Loucy (cell line): ENCODE data around the gene BCHE.

Experiments used
- H2AFZ ChIP-seq: fragments of 200-600 bp; sonication (generic); 2 replicates; pipeline ENCODE4 v1.6.0; 2016; ENCODE audit warnings: antibody characterized with exemption, mild to moderate bottlenecking, low read length, moderate library complexity
- H3F3A ChIP-seq: fragments of 200-600 bp; 2 replicates; pipeline ENCODE4 v1.6.0; 2016; ENCODE audit warnings: antibody characterized with exemption, low read depth, mild to moderate bottlenecking
- H3K27me3 ChIP-seq: fragments of 200-600 bp; sonication (generic); 2 replicates; pipeline ENCODE4 v1.6.1; 2014; ENCODE audit warnings: low read length, mild to moderate bottlenecking; ENCODE audit not compliant: insufficient read depth, poor library complexity, severe bottlenecking
- H3K36me3 ChIP-seq: fragments of 200-600 bp; sonication (generic); 2 replicates; pipeline ENCODE4 v1.6.1; 2016; ENCODE audit warnings: low read length; ENCODE audit not compliant: insufficient read depth
- H3K4me1 ChIP-seq: fragments of 200-600 bp; sonication (generic); 2 replicates; pipeline ENCODE4 v1.5.1; 2014; ENCODE audit warnings: low read length, mild to moderate bottlenecking; ENCODE audit not compliant: insufficient read depth, poor library complexity, severe bottlenecking
- H3K4me2 ChIP-seq: fragments of 200-600 bp; sonication (generic); 2 replicates; pipeline ENCODE4 v1.6.0; 2014; ENCODE audit warnings: antibody characterized with exemption, low read length, low read depth, mild to moderate bottlenecking; ENCODE audit not compliant: poor library complexity, severe bottlenecking
- H3K4me3 ChIP-seq: fragments of 200-600 bp; sonication (generic); 2 replicates; pipeline ENCODE4 v1.5.1; 2014; ENCODE audit warnings: low read length, mild to moderate bottlenecking, mixed read lengths; ENCODE audit not compliant: poor library complexity, severe bottlenecking
- H3K79me2 ChIP-seq: fragments of 200-600 bp; sonication (generic); 2 replicates; pipeline ENCODE4 v1.6.1; 2014; ENCODE audit warnings: low read length; ENCODE audit not compliant: insufficient read depth
- H3K9ac ChIP-seq: fragments of 200-600 bp; sonication (generic); 2 replicates; pipeline ENCODE4 v1.6.0; 2014; ENCODE audit warnings: mild to moderate bottlenecking, low read depth, low read length, moderate library complexity; ENCODE audit not compliant: poor library complexity, severe bottlenecking
- H3K9me2 ChIP-seq: fragments of 200-600 bp; sonication (generic); replicated peaks from 2 replicates; pipeline ENCODE4 v1.6.1; 2016; ENCODE audit warnings: low read depth, low read length, mixed read lengths
- H3K9me3 ChIP-seq: fragments of 200-600 bp; sonication (generic); 2 replicates; pipeline ENCODE4 v1.6.1; 2014; ENCODE audit warnings: mild to moderate bottlenecking, antibody characterized with exemption, low read length, low read depth; ENCODE audit not compliant: insufficient read depth
- H4K20me1 ChIP-seq: fragments of 200-600 bp; sonication (generic); 2 replicates; pipeline ENCODE4 v1.6.0; 2014; ENCODE audit warnings: antibody characterized with exemption, low read length, mild to moderate bottlenecking; ENCODE audit not compliant: insufficient read depth, poor library complexity, severe bottlenecking
- CTCF ChIP-seq: fragments of 200-600 bp; sonication (generic); conservative IDR thresholded peaks from 2 replicates; pipeline ENCODE4 v1.5.1; 2014; ENCODE audit warnings: mild to moderate bottlenecking, antibody characterized with exemption, low read length
- EZH2phosphoT487 ChIP-seq: fragments of 200-600 bp; IDR thresholded peaks from 2 replicates; pipeline ENCODE4 v1.6.1; 2018; ENCODE audit warnings: antibody characterized with exemption, mild to moderate bottlenecking, moderate library complexity, borderline replicate concordance

BCHE gene

DNA sequence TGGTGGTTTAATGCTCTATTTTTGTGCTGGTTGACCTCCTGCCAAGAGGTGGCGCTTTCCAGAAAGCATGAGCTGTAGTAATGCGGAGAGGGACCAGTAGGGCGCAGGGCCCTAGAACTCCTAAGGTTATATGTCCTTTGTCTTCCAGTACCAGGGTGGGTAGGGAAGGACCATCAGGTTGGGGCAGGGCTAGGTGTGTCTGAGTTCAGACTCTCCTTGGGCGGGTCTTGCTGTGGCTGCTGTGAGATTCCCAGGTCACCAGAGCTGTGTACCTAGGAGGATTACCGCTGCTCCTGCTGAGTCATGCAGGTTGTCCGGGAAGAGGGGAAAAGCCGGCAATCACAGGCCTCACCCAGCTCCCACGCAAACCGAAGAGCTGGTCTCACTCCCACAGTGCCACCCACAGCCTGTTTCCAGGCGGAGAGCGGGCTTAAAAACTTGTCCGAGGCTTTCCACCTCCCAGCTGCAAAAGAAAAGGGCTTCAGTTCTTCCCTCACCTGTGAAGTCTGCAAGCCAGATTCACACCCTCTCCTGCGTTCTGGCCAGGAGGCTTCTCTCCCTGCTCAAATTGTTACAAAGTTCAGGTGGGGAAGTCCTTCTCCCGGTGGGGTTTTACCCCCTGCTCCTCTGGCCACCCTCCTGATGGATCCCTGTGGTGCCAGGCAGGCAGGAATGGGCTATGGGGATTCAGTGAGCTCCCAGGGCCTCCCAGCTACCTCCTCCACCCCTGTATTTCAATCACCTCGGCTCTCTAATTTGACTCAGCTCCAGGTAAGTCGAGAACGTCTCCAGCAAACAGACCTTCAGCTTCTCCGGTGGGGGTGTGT lies 37.7 kb upstream of the BCHE start:
- Histone ChIP-seq H3K36me3 (no peaks in the 10 kb centered on the region), H3K4me2 (no peak overlapping the region), H3K4me1 (no peaks in the 10 kb centered on the region), H3K9me2 (no peaks in the 10 kb centered on the region), H4K20me1 (no peaks in the 10 kb centered on the region), H3K27me3 (no peaks in the 10 kb centered on the region), H2AFZ (no peak overlapping the region), H3K4me3 (no peak overlapping the region), H3K9ac (no peak overlapping the region), H3K9me3 (no peaks in the 10 kb centered on the region), H3K79me2 (no peaks in the 10 kb centered on the region), H3F3A (no peaks in the 10 kb centered on the region)
- TF ChIP-seq EZH2phosphoT487: no peak
- no peak for TF ChIP-seq CTCF

- Histone ChIP-seq H4K20me1 (no peaks in the 10 kb centered on the region), H3K4me3 (no peak overlapping the region), H2AFZ (no peak overlapping the region), H3F3A (no peaks in the 10 kb centered on the region), H3K27me3 (no peaks in the 10 kb centered on the region), H3K9me2 (no peaks in the 10 kb centered on the region), H3K9me3 (no peaks in the 10 kb centered on the region), H3K4me1 (no peaks in the 10 kb centered on the region), H3K36me3 (no peaks in the 10 kb centered on the region), H3K79me2 (no peaks in the 10 kb centered on the region), H3K4me2 (no peak overlapping the region), H3K9ac (no peak overlapping the region)
- TF ChIP-seq EZH2phosphoT487 (no peak), CTCF (no peak)
Observed at GRCh38 chr3:165868088-165868487, 30.9 kb upstream of the BCHE start.

GRCh38 chr3:165859061-165859460 lies 21.8 kb upstream of the BCHE start:
- TF ChIP-seq CTCF: no peak
- no peak for TF ChIP-seq EZH2phosphoT487
- Histone ChIP-seq H3F3A (no peaks in the 10 kb centered on the region), H3K36me3 (no peaks in the 10 kb centered on the region), H3K4me3 (no peak overlapping the region), H3K79me2 (no peaks in the 10 kb centered on the region), H3K27me3 (no peaks in the 10 kb centered on the region), H2AFZ (no peak overlapping the region), H3K9me2 (no peaks in the 10 kb centered on the region), H3K9ac (no peak overlapping the region), H4K20me1 (no peaks in the 10 kb centered on the region), H3K4me1 (no peaks in the 10 kb centered on the region), H3K4me2 (no peak overlapping the region), H3K9me3 (no peaks in the 10 kb centered on the region)
